ENCODE results near the gene EIF2B2.

DNA sequence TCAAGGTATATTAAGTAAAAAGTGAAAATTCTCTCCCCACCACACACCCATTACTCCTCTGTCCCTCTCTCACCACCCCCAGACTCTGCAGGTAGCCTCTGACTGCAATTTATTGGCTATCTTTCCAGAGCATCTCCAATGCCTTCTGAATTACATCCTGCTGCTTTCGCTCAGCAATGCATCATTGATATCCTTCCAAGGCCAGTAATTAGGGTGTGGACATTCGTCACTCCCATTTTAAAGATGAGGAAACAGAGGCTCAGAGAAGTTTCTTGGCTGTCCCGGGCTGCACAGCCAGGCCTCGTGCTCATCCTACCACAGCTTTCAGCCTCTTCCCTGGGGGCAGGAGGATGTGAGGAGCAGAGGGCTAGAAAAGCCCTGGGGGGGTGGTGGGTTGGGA is 23.7 kb upstream of the EIF2B2 start:
- TF ChIP-seq, protein P1, sequence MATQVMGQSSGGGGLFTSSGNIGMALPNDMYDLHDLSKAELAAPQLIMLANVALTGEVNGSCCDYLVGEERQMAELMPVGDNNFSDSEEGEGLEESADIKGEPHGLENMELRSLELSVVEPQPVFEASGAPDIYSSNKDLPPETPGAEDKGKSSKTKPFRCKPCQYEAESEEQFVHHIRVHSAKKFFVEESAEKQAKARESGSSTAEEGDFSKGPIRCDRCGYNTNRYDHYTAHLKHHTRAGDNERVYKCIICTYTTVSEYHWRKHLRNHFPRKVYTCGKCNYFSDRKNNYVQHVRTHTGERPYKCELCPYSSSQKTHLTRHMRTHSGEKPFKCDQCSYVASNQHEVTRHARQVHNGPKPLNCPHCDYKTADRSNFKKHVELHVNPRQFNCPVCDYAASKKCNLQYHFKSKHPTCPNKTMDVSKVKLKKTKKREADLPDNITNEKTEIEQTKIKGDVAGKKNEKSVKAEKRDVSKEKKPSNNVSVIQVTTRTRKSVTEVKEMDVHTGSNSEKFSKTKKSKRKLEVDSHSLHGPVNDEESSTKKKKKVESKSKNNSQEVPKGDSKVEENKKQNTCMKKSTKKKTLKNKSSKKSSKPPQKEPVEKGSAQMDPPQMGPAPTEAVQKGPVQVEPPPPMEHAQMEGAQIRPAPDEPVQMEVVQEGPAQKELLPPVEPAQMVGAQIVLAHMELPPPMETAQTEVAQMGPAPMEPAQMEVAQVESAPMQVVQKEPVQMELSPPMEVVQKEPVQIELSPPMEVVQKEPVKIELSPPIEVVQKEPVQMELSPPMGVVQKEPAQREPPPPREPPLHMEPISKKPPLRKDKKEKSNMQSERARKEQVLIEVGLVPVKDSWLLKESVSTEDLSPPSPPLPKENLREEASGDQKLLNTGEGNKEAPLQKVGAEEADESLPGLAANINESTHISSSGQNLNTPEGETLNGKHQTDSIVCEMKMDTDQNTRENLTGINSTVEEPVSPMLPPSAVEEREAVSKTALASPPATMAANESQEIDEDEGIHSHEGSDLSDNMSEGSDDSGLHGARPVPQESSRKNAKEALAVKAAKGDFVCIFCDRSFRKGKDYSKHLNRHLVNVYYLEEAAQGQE (IDR thresholded peaks at IDR 0.05; ENCODE audit: insufficient read depth in 1 of 2, low read depth in 2 of 2, low read length in 2 of 2), result no peak
- TF ChIP-seq POLR2AphosphoS5 (IDR thresholded peaks at IDR 0.05; ENCODE audit: low read depth, low read length) (no peak), TAF1 (IDR thresholded peaks at IDR 0.05; ENCODE audit: borderline replicate concordance, insufficient read depth, low read length) (no peak), SIN3A (IDR thresholded peaks at IDR 0.05; ENCODE audit: borderline replicate concordance, insufficient read depth, low read length) (no peak)

All from PFSK-1 (cell line).